Measurements from ENCODE around the gene PLCB4. TPM values are rescaled to one million over a fixed set of nuclear protein-coding genes. Genes with fewer than 3 reads are reported as not detected.

The PLCB4 gene
- polyA plus RNA-seq, 3 donors: not detected

DNA sequence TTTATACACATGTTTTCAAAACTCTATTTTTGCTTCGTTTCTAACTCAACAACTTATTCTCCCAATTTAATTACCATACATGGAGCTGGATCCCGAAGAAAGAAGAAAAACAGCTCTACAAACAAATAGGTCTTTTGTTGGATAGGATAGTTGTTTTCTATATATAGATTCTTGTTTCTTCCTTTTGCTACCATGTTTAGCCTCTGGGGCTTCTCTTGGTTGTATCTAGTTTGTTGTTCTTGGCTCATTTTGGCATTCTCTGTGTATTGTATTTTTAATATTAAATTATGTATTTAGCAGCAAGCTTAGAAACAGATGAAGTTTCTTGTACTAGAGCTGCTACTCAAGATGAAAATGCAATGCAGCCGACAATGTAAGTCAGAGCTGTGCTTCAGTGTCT lies 60.9 kb downstream of the PLCB4 start:
- peaks cover 0 to 8% (median 2%) of the 10 kb centered on the region in 7 donors for H3K9me3 Mint-ChIP-seq
- Histone ChIP-seq H3K4me3 (replicated peaks in 1 of 3; ENCODE audit: low read depth in 2 of 3, low read length in 3 of 3) (no peak overlapping the region), H3K4me2 (replicated peaks; ENCODE audit: extremely low read depth, low read length, poor library complexity, severe bottlenecking) (no peak overlapping the region), H3K9ac (ENCODE audit: insufficient read depth, low read length, poor library complexity, severe bottlenecking) (no peak overlapping the region), H3K79me2 (ENCODE audit: insufficient read depth, low read length) (no peaks in the 10 kb centered on the region), H2AFZ (ENCODE audit: insufficient read depth, low read depth, low read length, poor library complexity, severe bottlenecking) (no peak overlapping the region), H3K27me3 (ENCODE audit: control insufficient read depth in 2 of 2, insufficient read depth in 2 of 2, low read length in 2 of 2) (no peaks in the 10 kb centered on the region), H3K9me3 (replicated peaks in 1 of 2; ENCODE audit: control insufficient read depth in 1 of 2, insufficient read depth in 1 of 2, low read length in 2 of 2) (no peaks in the 10 kb centered on the region), H4K20me1 (ENCODE audit: insufficient read depth, low read length) (no peaks in the 10 kb centered on the region), H3K36me3 (replicated peaks in 1 of 2; ENCODE audit: control insufficient read depth in 1 of 2, insufficient read depth in 2 of 2, low read length in 2 of 2) (no peaks in the 10 kb centered on the region), H3K27ac (ENCODE audit: low read depth in 1 of 2, low read length in 2 of 2) (no peak overlapping the region), H3K4me1 (ENCODE audit: control insufficient read depth in 1 of 2, insufficient read depth in 2 of 2, low read length in 2 of 2) (no peaks in the 10 kb centered on the region)
- H3K4me3 Mint-ChIP-seq: no peak overlapping the region
- DNase-seq: no peak
- peaks cover 0 to 2% (median 2%) of the 10 kb centered on the region in 3 donors for H3K27me3 Mint-ChIP-seq (ENCODE audit: low read depth in 3 of 3)
- H3K27ac Mint-ChIP-seq: no peak overlapping the region
- no peaks in the 10 kb centered on the region for H3K36me3 Mint-ChIP-seq
- TF ChIP-seq, protein P1, sequence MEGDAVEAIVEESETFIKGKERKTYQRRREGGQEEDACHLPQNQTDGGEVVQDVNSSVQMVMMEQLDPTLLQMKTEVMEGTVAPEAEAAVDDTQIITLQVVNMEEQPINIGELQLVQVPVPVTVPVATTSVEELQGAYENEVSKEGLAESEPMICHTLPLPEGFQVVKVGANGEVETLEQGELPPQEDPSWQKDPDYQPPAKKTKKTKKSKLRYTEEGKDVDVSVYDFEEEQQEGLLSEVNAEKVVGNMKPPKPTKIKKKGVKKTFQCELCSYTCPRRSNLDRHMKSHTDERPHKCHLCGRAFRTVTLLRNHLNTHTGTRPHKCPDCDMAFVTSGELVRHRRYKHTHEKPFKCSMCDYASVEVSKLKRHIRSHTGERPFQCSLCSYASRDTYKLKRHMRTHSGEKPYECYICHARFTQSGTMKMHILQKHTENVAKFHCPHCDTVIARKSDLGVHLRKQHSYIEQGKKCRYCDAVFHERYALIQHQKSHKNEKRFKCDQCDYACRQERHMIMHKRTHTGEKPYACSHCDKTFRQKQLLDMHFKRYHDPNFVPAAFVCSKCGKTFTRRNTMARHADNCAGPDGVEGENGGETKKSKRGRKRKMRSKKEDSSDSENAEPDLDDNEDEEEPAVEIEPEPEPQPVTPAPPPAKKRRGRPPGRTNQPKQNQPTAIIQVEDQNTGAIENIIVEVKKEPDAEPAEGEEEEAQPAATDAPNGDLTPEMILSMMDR (IDR thresholded peaks at IDR 0.05): no peak
- intact Hi-C loops (cut with micrococcal nuclease): no loop called here
- no peaks in the 10 kb centered on the region for H3K4me1 Mint-ChIP-seq
- WGBS (ENCODE audit: insufficient coverage): no CpG with 5 or more reads among the region's 3 CpGs

DNA sequence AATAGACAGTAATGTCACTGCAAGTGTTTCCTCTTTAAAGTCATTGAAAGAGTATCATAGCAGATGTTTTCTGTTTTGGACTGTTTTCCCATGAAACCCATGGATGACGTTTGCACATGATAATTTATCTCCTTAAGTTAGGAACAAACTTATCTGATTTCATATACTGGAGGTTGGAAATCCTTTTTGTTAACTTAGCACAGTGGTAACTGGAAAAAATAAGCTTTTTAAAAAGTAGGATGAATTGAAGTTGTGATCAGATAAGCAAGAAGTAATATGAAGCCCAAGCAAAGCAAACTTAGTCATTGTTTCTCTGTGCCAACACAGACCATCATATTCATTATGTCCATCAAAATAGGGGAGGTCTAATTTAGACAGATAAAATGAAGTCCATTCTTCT lies 61.6 kb downstream of the PLCB4 start:
- no CpG with 5 or more reads among the region's 1 CpG for WGBS (ENCODE audit: insufficient coverage)
- intact Hi-C loops (cut with micrococcal nuclease): no loop called here

More for the DNA sequence above, 61.6 kb downstream of the PLCB4 start:
- no peak overlapping the region for H3K27ac Mint-ChIP-seq
- no peaks in the 10 kb centered on the region for H3K27me3 ChIP-seq (ENCODE audit: control insufficient read depth in 2 of 2, insufficient read depth in 2 of 2, low read length in 2 of 2)
- H3K9ac ChIP-seq (ENCODE audit: insufficient read depth, low read length, poor library complexity, severe bottlenecking): no peak overlapping the region
- no peaks in the 10 kb centered on the region for H3K9me3 ChIP-seq (replicated peaks in 1 of 2; ENCODE audit: control insufficient read depth in 1 of 2, insufficient read depth in 1 of 2, low read length in 2 of 2)
- H3K79me2 ChIP-seq (ENCODE audit: insufficient read depth, low read length): no peaks in the 10 kb centered on the region
- TF ChIP-seq, protein P1 (IDR thresholded peaks at IDR 0.05): no peak
- no peak overlapping the region for H3K4me2 ChIP-seq (replicated peaks; ENCODE audit: extremely low read depth, low read length, poor library complexity, severe bottlenecking)
- no peaks in the 10 kb centered on the region for H3K4me1 Mint-ChIP-seq
- no peak for DNase-seq
- no peak overlapping the region for H3K4me3 Mint-ChIP-seq
- H3K36me3 ChIP-seq (replicated peaks in 1 of 2; ENCODE audit: control insufficient read depth in 1 of 2, insufficient read depth in 2 of 2, low read length in 2 of 2): no peaks in the 10 kb centered on the region
- no peaks in the 10 kb centered on the region for H4K20me1 ChIP-seq (ENCODE audit: insufficient read depth, low read length)
- peaks cover 0 to 8% (median 2%) of the 10 kb centered on the region in 7 donors for H3K9me3 Mint-ChIP-seq
- no peak overlapping the region for H3K4me3 ChIP-seq (replicated peaks in 1 of 3; ENCODE audit: low read depth in 2 of 3, low read length in 3 of 3)
- no peaks in the 10 kb centered on the region for H3K36me3 Mint-ChIP-seq
- no peak overlapping the region for H2AFZ ChIP-seq (ENCODE audit: insufficient read depth, low read depth, low read length, poor library complexity, severe bottlenecking)
- peaks cover 0 to 2% (median 2%) of the 10 kb centered on the region in 3 donors for H3K27me3 Mint-ChIP-seq (ENCODE audit: low read depth in 3 of 3)
- no peak overlapping the region for H3K27ac ChIP-seq (ENCODE audit: low read depth in 1 of 2, low read length in 2 of 2)
- no peaks in the 10 kb centered on the region for H3K4me1 ChIP-seq (ENCODE audit: control insufficient read depth in 1 of 2, insufficient read depth in 2 of 2, low read length in 2 of 2)

Data from CD14-positive monocyte (primary cell).